ENCODE measurements around the gene ACSF3. TPM values are rescaled to one million over a fixed set of nuclear protein-coding genes. Genes with fewer than 3 reads are reported as not detected.

The ACSF3 gene
- total and polyA plus RNA-seq, 5 experiments from 2014 or later: 21.3 to 64.4 (median 44.7) TPM

DNA sequence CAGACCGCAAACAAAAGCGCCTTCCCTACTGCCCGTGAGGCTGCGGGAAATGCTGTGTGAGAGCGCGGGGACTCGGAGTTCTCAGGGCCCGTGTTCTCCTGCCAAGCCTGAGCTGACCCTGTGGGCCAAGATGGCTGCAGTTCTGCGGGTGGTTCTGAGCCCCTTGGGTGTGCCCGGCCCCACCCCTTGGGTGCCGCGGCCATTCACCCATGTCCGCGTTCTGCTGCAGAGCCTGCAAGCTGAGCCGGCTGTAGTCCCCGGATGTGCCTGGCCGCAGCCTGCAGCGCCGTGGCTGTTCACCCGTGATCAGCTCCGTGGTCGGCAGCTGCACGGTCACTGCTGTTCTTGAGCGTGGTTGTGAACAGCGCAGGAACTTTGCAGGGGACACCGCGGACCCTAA lies 20.0 kb downstream of the ACSF3 start:
- POLR2A ChIA-PET: interaction anchor here (0.6 to 4.4 kb wide), 4 partner anchors 10 to 800 kb away, joined by 3 to 51 read pairs (median 20); partner anchors contain the start of gene ACSF3
- H3K4me1 Mint-ChIP-seq: peaks cover 14 to 44% (median 39%) of the 10 kb centered on the region in 4 donors
- H3K4me3 Mint-ChIP-seq: peak overlapping the region in 2 of 10 donors; percentile 2 to 24
- peak overlapping the region in 9 of 10 donors; percentile 57 to 100 (median 99) for H3K27ac Mint-ChIP-seq
- ATAC-seq: no peak
- H3K27me3 Mint-ChIP-seq: no peaks in the 10 kb centered on the region
- DNase-seq: peak in 1 of 10 donors; percentile 53
- peaks cover under 1 to 22% (median 19%) of the 10 kb centered on the region in 3 donors for H3K36me3 Mint-ChIP-seq
- H3K9me3 Mint-ChIP-seq: no peaks in the 10 kb centered on the region

GRCh38 chr16:89114159-89114981 lies 20.7 kb downstream of the ACSF3 start:
- POLR2A ChIA-PET: interaction anchor here (1.1 to 4.4 kb wide), 5 partner anchors 9 to 102 kb away, joined by 3 to 51 read pairs (median 6); partner anchors contain the start of gene ACSF3
- peaks cover 0 to 23% (median 19%) of the 10 kb centered on the region in 3 donors for H3K36me3 Mint-ChIP-seq
- no peaks in the 10 kb centered on the region for H3K27me3 Mint-ChIP-seq
- no peaks in the 10 kb centered on the region for H3K9me3 Mint-ChIP-seq
- ATAC-seq (peak in 1 of 2 donors; percentile 7), DNase-seq (peak in 2 of 10 donors; percentile 43 to 63)
- peak overlapping the region; percentile 77 to 96 (median 87) for H3K4me3 Mint-ChIP-seq
- peak overlapping the region; percentile 95 to 100 (median 99) for H3K27ac Mint-ChIP-seq
- H3K4me1 Mint-ChIP-seq: peaks cover 17 to 49% (median 43%) of the 10 kb centered on the region in 4 donors

DNA sequence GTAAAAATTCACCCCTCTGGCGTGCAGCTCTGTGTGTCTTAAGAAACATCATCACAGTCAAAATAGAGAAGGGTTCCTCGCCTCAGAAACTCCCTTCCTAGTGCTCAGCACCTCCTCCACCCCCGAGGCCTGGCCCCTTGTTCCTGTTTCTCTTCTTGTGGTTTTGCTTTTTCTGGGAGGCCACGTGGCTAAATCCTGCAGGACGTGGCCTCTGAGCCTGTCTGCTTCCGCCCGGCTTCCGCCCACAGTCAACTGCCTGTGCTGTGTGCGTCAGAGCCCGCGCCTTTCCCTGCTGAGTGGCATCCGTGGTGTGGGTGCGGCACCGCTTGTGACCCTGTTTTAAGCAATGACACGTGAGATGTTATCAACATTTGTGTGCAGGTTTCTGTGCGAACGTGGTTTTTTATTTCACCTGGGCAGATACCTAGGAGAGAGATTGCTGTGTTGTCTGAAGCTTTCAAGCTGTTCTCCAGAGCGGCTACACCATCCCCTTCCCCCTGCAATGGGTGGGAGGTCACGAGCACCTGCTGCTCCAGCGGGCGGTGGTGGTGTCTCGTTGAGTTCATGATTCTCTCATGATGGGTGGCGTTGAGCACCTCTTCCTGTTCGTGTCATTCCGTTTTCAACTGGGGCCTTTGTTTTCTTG lies 21.7 kb downstream of the ACSF3 start:
- H3K4me3 Mint-ChIP-seq: peak overlapping the region; percentile 77 to 96 (median 87)
- ATAC-seq (peak; percentile 89 to 90), DNase-seq (peak; percentile 78 to 97 (median 92))
- H3K27ac Mint-ChIP-seq: peak overlapping the region; percentile 95 to 100 (median 99)
- H3K36me3 Mint-ChIP-seq: peaks cover 0 to 21% (median 17%) of the 10 kb centered on the region in 3 donors
- POLR2A ChIA-PET: interaction anchor here (0.9 to 4.4 kb wide), 9 partner anchors 10 to 303 kb away, joined by 3 to 51 read pairs (median 4); partner anchors contain the start of genes ACSF3, APRT and ZNF778
- H3K9me3 Mint-ChIP-seq: no peaks in the 10 kb centered on the region
- H3K27me3 Mint-ChIP-seq: no peaks in the 10 kb centered on the region
- H3K4me1 Mint-ChIP-seq: peaks cover 18 to 58% (median 50%) of the 10 kb centered on the region in 4 donors

- DNase-seq (peak in 1 of 10 donors; percentile 31), ATAC-seq (no peak)
- Mint-ChIP-seq H3K4me1 (peaks cover 18 to 65% (median 50%) of the 10 kb centered on the region in 4 donors), H3K4me3 (peak overlapping the region; percentile 39 to 94 (median 70)), H3K9me3 (no peaks in the 10 kb centered on the region), H3K36me3 (peaks cover 0 to 21% (median 17%) of the 10 kb centered on the region in 3 donors), H3K27ac (peak overlapping the region; percentile 95 to 100 (median 99)), H3K27me3 (no peaks in the 10 kb centered on the region)
- POLR2A ChIA-PET: interaction anchor here (0.9 to 4.4 kb wide), 8 partner anchors 13 to 101 kb away, joined by 3 to 51 read pairs (median 5); partner anchors contain the start of genes ACSF3 and ZNF778
Observed at GRCh38 chr16:89116341-89117226, 22.9 kb downstream of the ACSF3 start.

GRCh38 chr16:89117227-89117974 lies 23.7 kb downstream of the ACSF3 start:
- peak overlapping the region; percentile 84 to 100 (median 99) for H3K27ac Mint-ChIP-seq
- H3K4me1 Mint-ChIP-seq: peaks cover 19 to 69% (median 53%) of the 10 kb centered on the region in 4 donors
- peak in 1 of 10 donors; percentile 61 for DNase-seq
- peak overlapping the region in 7 of 10 donors; percentile 15 to 52 (median 39) for H3K4me3 Mint-ChIP-seq
- no peaks in the 10 kb centered on the region for H3K27me3 Mint-ChIP-seq
- peaks cover 0 to 23% (median 17%) of the 10 kb centered on the region in 3 donors for H3K36me3 Mint-ChIP-seq
- POLR2A ChIA-PET: interaction anchor here (0.9 to 1.6 kb wide), 3 partner anchors 8 to 24 kb away, joined by 3 to 4 read pairs (median 4); partner anchors contain the start of gene ACSF3
- ATAC-seq: no peak
- H3K9me3 Mint-ChIP-seq: no peaks in the 10 kb centered on the region

- POLR2A ChIA-PET: interaction anchor here (0.9 to 1.4 kb wide), 2 partner anchors 8 to 24 kb away, joined by 3 to 4 read pairs; partner anchors contain the start of gene ACSF3
- peaks cover 23 to 74% (median 58%) of the 10 kb centered on the region in 4 donors for H3K4me1 Mint-ChIP-seq
- ATAC-seq: no peak
- H3K4me3 Mint-ChIP-seq: peak overlapping the region in 2 of 10 donors; percentile 11 to 39
- no peaks in the 10 kb centered on the region for H3K27me3 Mint-ChIP-seq
- H3K27ac Mint-ChIP-seq: peak overlapping the region; percentile 48 to 100 (median 90)
- H3K9me3 Mint-ChIP-seq: no peaks in the 10 kb centered on the region
- DNase-seq: peak in 1 of 10 donors; percentile 24
- H3K36me3 Mint-ChIP-seq: peaks cover 0 to 24% (median 17%) of the 10 kb centered on the region in 3 donors
Observed at GRCh38 chr16:89117975-89118289, 24.3 kb downstream of the ACSF3 start.

DNA sequence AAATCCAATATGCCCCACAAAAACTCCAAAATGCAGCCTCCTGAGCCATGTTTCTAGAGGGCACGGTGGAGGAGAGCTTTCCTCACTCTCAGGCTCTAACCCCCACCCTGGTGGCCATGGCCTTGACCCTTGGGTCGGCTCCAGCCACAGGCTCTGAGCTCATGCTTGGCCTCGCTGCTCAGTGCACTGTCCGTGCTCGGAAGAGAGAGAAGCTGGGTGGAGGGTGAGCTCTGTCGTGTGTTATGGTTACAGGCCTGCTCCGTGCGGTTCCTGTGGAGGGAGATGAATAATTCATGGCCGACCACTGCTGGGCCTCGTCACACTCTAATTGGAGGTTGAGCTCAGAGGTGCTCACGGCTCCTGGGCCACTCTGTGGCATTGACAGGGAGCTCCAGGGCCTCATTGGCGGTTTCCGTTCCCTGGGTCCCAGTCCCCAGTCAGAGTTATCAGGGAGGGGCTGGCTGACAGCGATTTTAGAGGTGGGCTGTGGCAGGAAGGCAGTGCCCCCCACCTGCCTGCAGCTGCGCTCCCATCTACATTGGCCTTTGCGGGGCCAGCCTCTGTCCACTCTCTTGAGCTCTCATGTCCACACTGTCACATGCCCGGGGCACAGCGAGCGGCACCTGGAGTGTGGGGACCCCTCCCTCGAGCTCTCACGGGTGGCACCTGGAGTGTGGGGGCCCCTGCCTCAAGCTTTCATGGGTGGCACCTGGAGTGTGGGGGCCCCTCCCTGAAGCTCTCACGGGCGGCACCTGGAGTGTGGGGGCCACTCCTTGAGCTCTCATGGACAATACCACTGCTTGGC lies 24.9 kb downstream of the ACSF3 start:
- Mint-ChIP-seq H3K27me3 (no peaks in the 10 kb centered on the region), H3K27ac (peak overlapping the region; percentile 66 to 100 (median 92)), H3K36me3 (peaks cover 0 to 24% (median 17%) of the 10 kb centered on the region in 3 donors), H3K4me1 (peaks cover 24 to 81% (median 60%) of the 10 kb centered on the region in 4 donors), H3K9me3 (no peaks in the 10 kb centered on the region), H3K4me3 (peak overlapping the region in 3 of 10 donors; percentile 15 to 76 (median 41))
- ATAC-seq (no peak), DNase-seq (peak in 1 of 10 donors; percentile 49)
- POLR2A ChIA-PET: interaction anchor here (0.9 to 1.6 kb wide), 3 partner anchors 9 to 25 kb away, joined by 3 to 5 read pairs (median 4); partner anchors contain the start of gene ACSF3

GRCh38 chr16:89119166-89119621 lies 25.5 kb downstream of the ACSF3 start:
- Mint-ChIP-seq H3K4me1 (peaks cover 24 to 81% (median 60%) of the 10 kb centered on the region in 4 donors), H3K9me3 (no peaks in the 10 kb centered on the region), H3K27me3 (no peaks in the 10 kb centered on the region), H3K4me3 (peak overlapping the region in 6 of 10 donors; percentile 25 to 76 (median 52)), H3K27ac (peak overlapping the region; percentile 63 to 99 (median 90)), H3K36me3 (peaks cover 0 to 24% (median 17%) of the 10 kb centered on the region in 3 donors)
- POLR2A ChIA-PET: interaction anchor here (1.6 kb wide), 1 partner anchor 26 kb away, joined by 5 read pairs; the partner anchor contains the start of gene ACSF3
- ATAC-seq (no peak), DNase-seq (peak in 3 of 10 donors; percentile 27 to 54 (median 29))

GRCh38 chr16:89119661-89120141 lies 26.0 kb downstream of the ACSF3 start:
- ATAC-seq: no peak
- Mint-ChIP-seq H3K9me3 (no peaks in the 10 kb centered on the region), H3K27me3 (no peaks in the 10 kb centered on the region), H3K27ac (peak overlapping the region; percentile 66 to 99 (median 90)), H3K4me1 (peaks cover 21 to 81% (median 55%) of the 10 kb centered on the region in 4 donors), H3K36me3 (peaks cover 0 to 24% (median 17%) of the 10 kb centered on the region in 3 donors), H3K4me3 (peak overlapping the region in 4 of 10 donors; percentile 36 to 76 (median 50))
- POLR2A ChIA-PET: interaction anchor here (1.6 kb wide), 1 partner anchor 26 kb away, joined by 5 read pairs; the partner anchor contains the start of gene ACSF3
- DNase-seq: peak in 1 of 10 donors; percentile 34

- ATAC-seq (no peak), DNase-seq (no peak)
- Mint-ChIP-seq H3K4me3 (peak overlapping the region in 3 of 10 donors; percentile 36 to 58 (median 45)), H3K27me3 (no peaks in the 10 kb centered on the region), H3K9me3 (no peaks in the 10 kb centered on the region), H3K4me1 (peaks cover 16 to 79% (median 49%) of the 10 kb centered on the region in 4 donors), H3K27ac (peak overlapping the region in 7 of 10 donors; percentile 75 to 92 (median 80)), H3K36me3 (peaks cover 0 to 19% (median 12%) of the 10 kb centered on the region in 3 donors)
- POLR2A ChIA-PET: no interaction called here
Observed at GRCh38 chr16:89120281-89120680, 26.6 kb downstream of the ACSF3 start.
